ENCODE data around the gene MGMT. TPM values are rescaled to one million over a fixed set of nuclear protein-coding genes. Genes with fewer than 3 reads are reported as not detected.

MGMT gene
- total and polyA plus RNA-seq, 2 donors from 2014 or later: 25.9 to 70.0 TPM

- FAIRE-seq (no peak), DNase-seq (no peak)
- H3K9ac ChIP-seq (ENCODE audit: low read length in 3 of 3): no peak overlapping the region
- no peaks in the 10 kb centered on the region for H3K36me3 ChIP-seq (ENCODE audit: control insufficient read depth in 2 of 3, insufficient read depth in 3 of 3, low read length in 3 of 3)
- intact Hi-C loops (cut with DNase I): no loop called here
- H3K4me3 ChIP-seq (ENCODE audit: low read length in 3 of 3): no peak overlapping the region
- no peaks in the 10 kb centered on the region for H3K27me3 ChIP-seq (ENCODE audit: control insufficient read depth, insufficient read depth, low read length)
- H3K9me3 ChIP-seq (ENCODE audit: control insufficient read depth in 2 of 3, insufficient read depth in 1 of 3, low read length in 3 of 3): peaks cover 0 to 3% (median 0%) of the 10 kb centered on the region in 3 donors
- no peaks in the 10 kb centered on the region for H3K4me1 ChIP-seq (ENCODE audit: control insufficient read depth in 2 of 3, insufficient read depth in 2 of 3, low read depth in 1 of 3, low read length in 3 of 3)
- no peak for TF ChIP-seq CTCF (IDR thresholded peaks at IDR 0.05; ENCODE audit: borderline replicate concordance, extremely low read depth, insufficient read depth)
- no peak overlapping the region for H3K27ac ChIP-seq (ENCODE audit: low read depth in 2 of 2, low read length in 2 of 2)
Observed at GRCh38 chr10:129662426-129662825, 195.4 kb downstream of the MGMT start.

DNA sequence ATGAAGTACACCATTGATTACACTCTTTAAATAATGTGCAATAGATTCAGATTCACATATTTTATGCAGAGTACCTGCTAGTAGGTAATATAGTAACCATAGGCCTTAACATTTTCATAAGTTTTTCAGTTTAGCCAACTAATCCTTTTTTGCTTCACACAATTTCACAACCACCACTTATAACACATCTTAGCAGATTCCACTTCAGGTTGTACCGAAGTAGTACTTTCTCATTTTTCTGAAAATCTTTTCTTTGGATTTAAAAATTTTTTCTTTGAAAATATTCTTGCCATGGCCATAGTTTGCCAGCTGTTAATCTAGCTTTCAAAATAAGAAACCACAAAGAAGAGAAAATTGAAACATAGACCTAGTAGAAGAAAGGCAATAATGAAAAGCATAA is 203.1 kb downstream of the MGMT start:
- H3K27me3 ChIP-seq (ENCODE audit: control insufficient read depth, insufficient read depth, low read length): no peaks in the 10 kb centered on the region
- H3K27ac ChIP-seq (ENCODE audit: low read depth in 2 of 2, low read length in 2 of 2): no peak overlapping the region
- TF ChIP-seq CTCF (IDR thresholded peaks at IDR 0.05; ENCODE audit: borderline replicate concordance, extremely low read depth, insufficient read depth): no peak
- intact Hi-C loops (cut with DNase I): no loop called here
- DNase-seq: no peak
- H3K9ac ChIP-seq (ENCODE audit: low read length in 3 of 3): no peak overlapping the region
- H3K4me1 ChIP-seq (ENCODE audit: control insufficient read depth in 2 of 3, insufficient read depth in 2 of 3, low read depth in 1 of 3, low read length in 3 of 3): no peaks in the 10 kb centered on the region
- FAIRE-seq: no peak
- no peaks in the 10 kb centered on the region for H3K9me3 ChIP-seq (ENCODE audit: control insufficient read depth in 2 of 3, insufficient read depth in 1 of 3, low read length in 3 of 3)
- H3K36me3 ChIP-seq (ENCODE audit: control insufficient read depth in 2 of 3, insufficient read depth in 3 of 3, low read length in 3 of 3): no peaks in the 10 kb centered on the region
- no peak overlapping the region for H3K4me3 ChIP-seq (ENCODE audit: low read length in 3 of 3)

GRCh38 chr10:129673292-129673691 is 206.3 kb downstream of the MGMT start:
- no peak overlapping the region for H3K9ac ChIP-seq (ENCODE audit: low read length in 3 of 3)
- no peaks in the 10 kb centered on the region for H3K4me1 ChIP-seq (ENCODE audit: control insufficient read depth in 2 of 3, insufficient read depth in 2 of 3, low read depth in 1 of 3, low read length in 3 of 3)
- no peaks in the 10 kb centered on the region for H3K36me3 ChIP-seq (ENCODE audit: control insufficient read depth in 2 of 3, insufficient read depth in 3 of 3, low read length in 3 of 3)
- no peaks in the 10 kb centered on the region for H3K9me3 ChIP-seq (ENCODE audit: control insufficient read depth in 2 of 3, insufficient read depth in 1 of 3, low read length in 3 of 3)
- DNase-seq: no peak
- intact Hi-C loops (cut with DNase I): no loop called here
- H3K27ac ChIP-seq (ENCODE audit: low read depth in 2 of 2, low read length in 2 of 2): no peak overlapping the region
- no peak for TF ChIP-seq CTCF (IDR thresholded peaks at IDR 0.05; ENCODE audit: borderline replicate concordance, extremely low read depth, insufficient read depth)
- H3K4me3 ChIP-seq (ENCODE audit: low read length in 3 of 3): no peak overlapping the region
- H3K27me3 ChIP-seq (ENCODE audit: control insufficient read depth, insufficient read depth, low read length): no peaks in the 10 kb centered on the region
- FAIRE-seq: no peak
